Panc1 (cell line): Measurements from ENCODE around the gene EDNRB. TPM values are rescaled to one million over a fixed set of nuclear protein-coding genes. Genes with fewer than 3 reads are reported as not detected.
"Not testable (repeated sequence)": the region's sequence is repeated elsewhere in the genome, so short reads cannot be mapped to it uniquely, and the experiment has no call there.

Experiments used
- ATAC-seq: fragments of 200-7000 bp; cut with Tn5 transposase; 2 replicates; pipeline ENCODE4 v1.9.1; 2020; ENCODE audit warnings: mild to moderate bottlenecking, moderate library complexity
- BruUV-seq: library from RNA; stranded (reverse); fragments of 400-500 nt; replicated peaks from 2 replicates; lab custom pipeline; 2021; lab: Mats Ljungman, UMichigan
- CTCF ChIA-PET: fragments of 300-600 bp; sonication (Branson Sonifier 250); formaldehyde crosslinking; loops from one replicate; lab custom pipeline; 2022; ENCODE audit warnings: antibody characterized with exemption; lab: Charles Lee
- POLR2A ChIA-PET: fragments of 300-600 bp; sonication (Branson Sonifier 250); formaldehyde crosslinking; loops from one replicate; lab custom pipeline; 2022; ENCODE audit warnings: antibody characterized with exemption; lab: Charles Lee
- DNase-seq: peaks from one replicate; pipeline ENCODE4 v3.0.0-alpha.2; 2010; ENCODE audit warnings: low read depth, low spot score
- H3K27ac ChIP-seq: 2 replicates; pipeline ENCODE4 v1.5.1; 2011; ENCODE audit warnings: mild to moderate bottlenecking, low read length, inconsistent platforms
- H3K27me3 ChIP-seq: fragments of 200-500 bp; sonication (Bioruptor generic); 2 replicates; pipeline ENCODE4 v1.6.0; 2014; ENCODE audit warnings: low read length, inconsistent platforms; ENCODE audit not compliant: control insufficient read depth, insufficient read depth
- H3K36me3 ChIP-seq: fragments of 200-500 bp; sonication (Bioruptor generic); 2 replicates; pipeline ENCODE4 v1.5.1; 2014; ENCODE audit warnings: inconsistent platforms, mild to moderate bottlenecking, low read length, moderate library complexity; ENCODE audit not compliant: control insufficient read depth, insufficient read depth
- H3K4me1 ChIP-seq: 2 replicates; pipeline ENCODE4 v1.5.1; 2011; ENCODE audit warnings: inconsistent platforms, mild to moderate bottlenecking, low read length, moderate library complexity; ENCODE audit not compliant: control insufficient read depth, insufficient read depth
- H3K4me3 ChIP-seq, 2 experiments: 2 replicates each; pipeline ENCODE4 v1.5.1; 2011 to 2012; ENCODE audit warnings: low read depth in 2 of 2, low read length in 2 of 2, mild to moderate bottlenecking in 2 of 2, inconsistent platforms in 1 of 2, moderate library complexity in 1 of 2
- H3K9me3 ChIP-seq: fragments of 200-500 bp; sonication (Bioruptor generic); 2 replicates; pipeline ENCODE4 v1.5.1; 2014; ENCODE audit warnings: low read depth, mild to moderate bottlenecking, inconsistent platforms, low read length, moderate library complexity; ENCODE audit not compliant: control insufficient read depth, insufficient read depth
- POLR2AphosphoS5 ChIP-seq: IDR thresholded peaks from 2 replicates; pipeline ENCODE4 v1.6.1; 2012; ENCODE audit warnings: mild to moderate bottlenecking, low read depth, low read length, moderate library complexity
- SIN3A ChIP-seq: IDR thresholded peaks from 2 replicates; pipeline ENCODE4 v1.6.1; 2012; ENCODE audit warnings: low read depth, mild to moderate bottlenecking, low read length, moderate library complexity, borderline replicate concordance; ENCODE audit not compliant: insufficient read depth
- TCF7L2 ChIP-seq: IDR thresholded peaks from 2 replicates; pipeline ENCODE4 v1.6.1; 2011; ENCODE audit warnings: mild to moderate bottlenecking, low read depth, low read length, inconsistent platforms
- in situ Hi-C: cut with HindIII; loops from 2 replicates; pipeline ENCODE4 v1.10.0; 2016; ENCODE audit warnings: low sequenced_read_pairs, low pct_unique_long_range_greater_than_20kb
- intact Hi-C: fragments of 100-400 bp; cut with micrococcal nuclease; formaldehyde crosslinking; loops from one replicate; pipeline ENCODE4 v1.10.0; 2022; ENCODE audit not compliant: unreplicated experiment
- total RNA-seq: library from RNA; stranded (reverse); gene quantifications from one replicate; pipeline ENCODE4 v1.2.1, GENCODE V29; 2021; ENCODE audit not compliant: unreplicated experiment
- TF ChIP-seq, protein P1 (sequence below): fragments of 450-650 bp; IDR thresholded peaks from 2 replicates; pipeline ENCODE4 v1.5.1; 2017; ENCODE audit warnings: mild to moderate bottlenecking
- TF ChIP-seq, protein P2 (sequence below), 2 experiments: IDR thresholded peaks; 2 replicates each; pipeline ENCODE4 v1.6.1; 2011 to 2012; ENCODE audit warnings: low read depth in 2 of 2, control low read depth in 1 of 2, low read length in 1 of 2, mild to moderate bottlenecking in 1 of 2, moderate library complexity in 1 of 2; ENCODE audit not compliant: insufficient read depth in 1 of 2

The EDNRB gene
- total RNA-seq, 1 experiment from 2014 or later: 0.18 TPM

DNA sequence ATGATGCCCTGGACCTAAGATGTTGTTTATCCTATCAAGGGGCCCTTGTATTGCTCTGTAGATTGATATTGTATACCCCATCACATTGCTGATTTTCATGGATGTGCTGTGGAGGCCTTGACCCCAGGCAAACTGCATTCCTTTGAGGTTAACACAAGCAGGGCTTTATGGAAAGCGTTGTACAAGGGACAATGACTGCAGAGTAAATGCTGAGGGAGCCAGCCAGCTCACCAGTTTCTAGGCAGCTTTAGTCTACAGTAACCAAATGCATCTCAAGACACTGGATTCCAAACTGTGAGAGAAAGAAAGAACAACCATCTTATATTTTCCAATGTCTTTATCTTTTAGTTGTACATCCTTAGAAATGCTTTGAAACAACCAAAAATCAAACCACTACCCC lies 34.1 kb upstream of the EDNRB start:
- TF ChIP-seq POLR2AphosphoS5 (no peak), SIN3A (no peak), TCF7L2 (no peak)
- TF ChIP-seq, protein P1, sequence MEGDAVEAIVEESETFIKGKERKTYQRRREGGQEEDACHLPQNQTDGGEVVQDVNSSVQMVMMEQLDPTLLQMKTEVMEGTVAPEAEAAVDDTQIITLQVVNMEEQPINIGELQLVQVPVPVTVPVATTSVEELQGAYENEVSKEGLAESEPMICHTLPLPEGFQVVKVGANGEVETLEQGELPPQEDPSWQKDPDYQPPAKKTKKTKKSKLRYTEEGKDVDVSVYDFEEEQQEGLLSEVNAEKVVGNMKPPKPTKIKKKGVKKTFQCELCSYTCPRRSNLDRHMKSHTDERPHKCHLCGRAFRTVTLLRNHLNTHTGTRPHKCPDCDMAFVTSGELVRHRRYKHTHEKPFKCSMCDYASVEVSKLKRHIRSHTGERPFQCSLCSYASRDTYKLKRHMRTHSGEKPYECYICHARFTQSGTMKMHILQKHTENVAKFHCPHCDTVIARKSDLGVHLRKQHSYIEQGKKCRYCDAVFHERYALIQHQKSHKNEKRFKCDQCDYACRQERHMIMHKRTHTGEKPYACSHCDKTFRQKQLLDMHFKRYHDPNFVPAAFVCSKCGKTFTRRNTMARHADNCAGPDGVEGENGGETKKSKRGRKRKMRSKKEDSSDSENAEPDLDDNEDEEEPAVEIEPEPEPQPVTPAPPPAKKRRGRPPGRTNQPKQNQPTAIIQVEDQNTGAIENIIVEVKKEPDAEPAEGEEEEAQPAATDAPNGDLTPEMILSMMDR: no peak
- TF ChIP-seq, protein P2, sequence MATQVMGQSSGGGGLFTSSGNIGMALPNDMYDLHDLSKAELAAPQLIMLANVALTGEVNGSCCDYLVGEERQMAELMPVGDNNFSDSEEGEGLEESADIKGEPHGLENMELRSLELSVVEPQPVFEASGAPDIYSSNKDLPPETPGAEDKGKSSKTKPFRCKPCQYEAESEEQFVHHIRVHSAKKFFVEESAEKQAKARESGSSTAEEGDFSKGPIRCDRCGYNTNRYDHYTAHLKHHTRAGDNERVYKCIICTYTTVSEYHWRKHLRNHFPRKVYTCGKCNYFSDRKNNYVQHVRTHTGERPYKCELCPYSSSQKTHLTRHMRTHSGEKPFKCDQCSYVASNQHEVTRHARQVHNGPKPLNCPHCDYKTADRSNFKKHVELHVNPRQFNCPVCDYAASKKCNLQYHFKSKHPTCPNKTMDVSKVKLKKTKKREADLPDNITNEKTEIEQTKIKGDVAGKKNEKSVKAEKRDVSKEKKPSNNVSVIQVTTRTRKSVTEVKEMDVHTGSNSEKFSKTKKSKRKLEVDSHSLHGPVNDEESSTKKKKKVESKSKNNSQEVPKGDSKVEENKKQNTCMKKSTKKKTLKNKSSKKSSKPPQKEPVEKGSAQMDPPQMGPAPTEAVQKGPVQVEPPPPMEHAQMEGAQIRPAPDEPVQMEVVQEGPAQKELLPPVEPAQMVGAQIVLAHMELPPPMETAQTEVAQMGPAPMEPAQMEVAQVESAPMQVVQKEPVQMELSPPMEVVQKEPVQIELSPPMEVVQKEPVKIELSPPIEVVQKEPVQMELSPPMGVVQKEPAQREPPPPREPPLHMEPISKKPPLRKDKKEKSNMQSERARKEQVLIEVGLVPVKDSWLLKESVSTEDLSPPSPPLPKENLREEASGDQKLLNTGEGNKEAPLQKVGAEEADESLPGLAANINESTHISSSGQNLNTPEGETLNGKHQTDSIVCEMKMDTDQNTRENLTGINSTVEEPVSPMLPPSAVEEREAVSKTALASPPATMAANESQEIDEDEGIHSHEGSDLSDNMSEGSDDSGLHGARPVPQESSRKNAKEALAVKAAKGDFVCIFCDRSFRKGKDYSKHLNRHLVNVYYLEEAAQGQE (IDR thresholded peaks at IDR 0.05; ENCODE audit: insufficient read depth in 1 of 2, low read depth in 2 of 2, low read length in 1 of 2): no peak
- no peak for DNase-seq
- no peaks in the 10 kb centered on the region for H3K4me1 ChIP-seq
- BruUV-seq: no TSS peak
- intact Hi-C loops: no loop called here
- H3K27ac ChIP-seq: no peak overlapping the region
- H3K4me3 ChIP-seq: no peak overlapping the region
- in situ Hi-C loops: no loop called here
- no peaks in the 10 kb centered on the region for H3K36me3 ChIP-seq
- POLR2A ChIA-PET: no interaction called here
- no peaks in the 10 kb centered on the region for H3K9me3 ChIP-seq
- CTCF ChIA-PET: no interaction called here
- H3K27me3 ChIP-seq: no peaks in the 10 kb centered on the region
- no peak for ATAC-seq

DNA sequence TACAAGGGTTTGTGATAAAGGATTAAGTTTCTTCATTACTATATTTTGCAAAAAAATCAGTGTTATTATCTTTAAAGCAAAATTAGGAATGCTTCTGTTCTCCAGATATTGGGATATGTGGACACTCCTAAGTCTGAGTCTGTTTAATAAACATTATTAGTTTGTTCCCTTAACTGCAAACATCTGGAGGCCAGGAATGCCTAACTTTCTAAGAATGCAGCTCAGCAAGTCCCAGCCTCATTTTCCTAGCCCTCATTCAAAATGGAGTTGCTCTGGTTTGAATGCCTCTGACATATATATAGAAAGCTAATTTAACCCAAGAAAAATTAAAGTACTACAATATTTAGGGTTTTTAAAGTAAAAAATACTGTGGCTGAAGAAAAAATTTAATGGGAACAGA lies 33.6 kb upstream of the EDNRB start:
- TF ChIP-seq SIN3A: no peak
- intact Hi-C loops (no loop called here), in situ Hi-C loops (no loop called here)
- CTCF ChIA-PET: no interaction called here
- POLR2A ChIA-PET: no interaction called here
- Histone ChIP-seq H3K27me3 (no peaks in the 10 kb centered on the region), H3K36me3 (no peaks in the 10 kb centered on the region), H3K9me3 (no peaks in the 10 kb centered on the region), H3K4me3 (no peak overlapping the region), H3K27ac (no peak overlapping the region), H3K4me1 (no peaks in the 10 kb centered on the region)
- ATAC-seq (no peak), DNase-seq (no peak)
- no TSS peak for BruUV-seq

DNA sequence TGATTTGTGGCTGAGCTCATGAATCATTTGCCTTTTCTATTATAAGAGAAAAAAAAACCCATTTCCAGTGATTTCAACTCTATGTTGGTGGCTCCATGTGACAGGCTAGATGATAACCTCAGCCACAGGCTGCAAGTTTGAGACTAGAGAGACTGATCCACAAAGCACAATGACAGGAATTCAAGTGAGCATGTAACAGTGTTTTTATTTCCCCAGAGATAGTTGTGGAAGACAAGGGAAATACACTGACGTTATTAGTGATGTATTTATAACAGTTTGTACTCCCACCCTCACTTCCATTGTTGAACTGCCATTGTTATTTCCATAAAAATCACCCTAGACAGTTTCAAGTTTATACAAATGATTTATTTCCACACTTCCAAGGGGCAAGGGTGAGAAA lies 27.9 kb upstream of the EDNRB start:
- Histone ChIP-seq H3K27ac (no peak overlapping the region), H3K4me1 (no peaks in the 10 kb centered on the region), H3K27me3 (no peaks in the 10 kb centered on the region), H3K9me3 (no peaks in the 10 kb centered on the region), H3K36me3 (no peaks in the 10 kb centered on the region), H3K4me3 (no peak overlapping the region)
- in situ Hi-C loops (no loop called here), intact Hi-C loops (no loop called here)
- TF ChIP-seq SIN3A (no peak), POLR2AphosphoS5 (no peak), TCF7L2 (no peak)
- TF ChIP-seq, protein P1: no peak
- TF ChIP-seq, protein P2 (IDR thresholded peaks at IDR 0.05; ENCODE audit: insufficient read depth in 1 of 2, low read depth in 2 of 2, low read length in 1 of 2): no peak
- POLR2A ChIA-PET: no interaction called here
- BruUV-seq: no TSS peak
- CTCF ChIA-PET: no interaction called here
- ATAC-seq (no peak), DNase-seq (no peak)

DNA sequence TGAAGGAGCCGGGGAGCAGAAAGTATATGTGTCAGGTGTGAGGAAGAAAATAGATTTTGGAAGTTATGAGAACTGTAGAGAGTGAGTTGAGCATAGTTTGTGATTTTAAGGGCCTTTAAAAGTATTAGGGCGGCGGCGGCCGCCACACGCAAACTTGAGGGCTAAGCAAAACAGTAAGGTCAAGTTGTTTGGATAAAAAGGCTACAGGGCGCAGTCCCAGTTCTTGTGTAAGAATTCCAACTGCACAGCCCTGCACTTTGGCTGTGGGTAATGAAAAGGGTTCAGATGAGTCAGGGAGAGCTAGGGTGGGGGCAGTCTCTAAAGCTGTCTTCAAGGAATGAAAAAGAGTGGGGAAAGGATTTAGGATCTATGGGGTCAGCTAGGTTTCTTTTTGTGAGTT lies 16.4 kb upstream of the EDNRB start:
- H3K4me3 ChIP-seq, H3K4me1 ChIP-seq, H3K9me3 ChIP-seq, BruUV-seq, H3K27me3 ChIP-seq, in situ Hi-C loops, H3K27ac ChIP-seq, H3K36me3 ChIP-seq, POLR2A ChIA-PET, DNase-seq, ATAC-seq, CTCF ChIA-PET, intact Hi-C loops: not testable (repeated sequence)
